GM12878 (cell line): ENCODE measurements around the gene COL18A1. TPM values are rescaled to one million over a fixed set of nuclear protein-coding genes. Genes with fewer than 3 reads are reported as not detected.

ENCODE experiments used
- ATAC-seq: fragments of 200-7000 bp; cut with Tn5 transposase; 3 replicates; pipeline ENCODE4 v1.9.1; 2020; ENCODE audit warnings: mild to moderate bottlenecking, moderate library complexity
- BruUV-seq: library from RNA; stranded (reverse); fragments of 400-500 nt; replicated peaks from 2 replicates; lab custom pipeline; 2021; lab: Mats Ljungman, UMichigan
- CTCF ChIA-PET: fragments of 300-600 bp; sonication (Branson Sonifier 250); formaldehyde crosslinking; extraction: SDS; loops from one replicate; lab custom pipeline; 2021; ENCODE audit warnings: inconsistent platforms; lab: Yijun Ruan, JAX
- POLR2A ChIA-PET: fragments of 350-600 bp; formaldehyde crosslinking; extraction: SDS; loops from one replicate; lab custom pipeline; 2021; ENCODE audit warnings: inconsistent platforms; lab: Charles Lee
- RAD21 ChIA-PET: fragments of 300-600 bp; sonication (Branson Sonifier 250); formaldehyde crosslinking; loops from one replicate; lab custom pipeline; 2023; ENCODE audit warnings: antibody characterized with exemption; ENCODE audit not compliant: unreplicated experiment; lab: Charles Lee
- SMC1A ChIA-PET: fragments of 300-600 bp; sonication (Branson Sonifier 250); formaldehyde crosslinking; loops from one replicate; lab custom pipeline; 2023; ENCODE audit not compliant: unreplicated experiment, uncharacterized antibody; lab: Charles Lee
- DNase-seq: peaks from one replicate; pipeline ENCODE4 v3.0.0-alpha.2; 2011; ENCODE audit warnings: low read depth, low spot score
- FAIRE-seq: peaks from 3 replicates; lab custom pipeline; 2011; peaks lifted over from hg19 to GRCh38; lab: Jason Lieb, UNC
- H2AFZ ChIP-seq: 2 replicates; pipeline ENCODE4 v1.6.0; 2011; ENCODE audit warnings: low read depth, low read length, control low read depth; ENCODE audit not compliant: control insufficient read depth
- H3K27ac ChIP-seq: 2 replicates; pipeline ENCODE4 v1.5.1; 2011; ENCODE audit warnings: control low read depth; ENCODE audit not compliant: control insufficient read depth, insufficient read depth
- H3K27me3 ChIP-seq, 2 experiments: replicated peaks in 1 of 2; 2 replicates each; pipeline versions ENCODE4 v1.6.0 to v1.6.1; 2011; ENCODE audit warnings: low read length in 1 of 2; ENCODE audit not compliant: control insufficient read depth in 2 of 2, insufficient read depth in 2 of 2
- H3K36me3 ChIP-seq, 2 experiments: 2 replicates each; pipeline ENCODE4 v1.5.1; 2011; ENCODE audit warnings: low read length in 1 of 2; ENCODE audit not compliant: control insufficient read depth in 2 of 2, insufficient read depth in 2 of 2
- H3K4me1 ChIP-seq: 2 replicates; pipeline ENCODE4 v1.6.1; 2011; ENCODE audit warnings: mild to moderate bottlenecking, low read length, moderate library complexity, mixed read lengths; ENCODE audit not compliant: control insufficient read depth, insufficient read depth
- H3K4me2 ChIP-seq: 2 replicates; pipeline ENCODE4 v1.6.0; 2011; ENCODE audit warnings: control low read depth; ENCODE audit not compliant: control insufficient read depth, insufficient read depth
- H3K4me3 ChIP-seq: fragments of 200-600 bp; sonication (generic); 2 replicates; pipeline ENCODE4 v1.5.1; 2016
- H3K79me2 ChIP-seq: 2 replicates; pipeline ENCODE4 v1.6.0; 2011; ENCODE audit warnings: low read length; ENCODE audit not compliant: control insufficient read depth, insufficient read depth
- H3K9ac ChIP-seq: 2 replicates; pipeline ENCODE4 v1.8.0; 2011; ENCODE audit warnings: low read length, control low read depth, mixed read lengths; ENCODE audit not compliant: control insufficient read depth, insufficient read depth
- H3K9me3 ChIP-seq: replicated peaks from 3 replicates; pipeline ENCODE4 v1.5.1; 2011; ENCODE audit warnings: mild to moderate bottlenecking, low read length; ENCODE audit not compliant: control insufficient read depth, insufficient read depth
- H4K20me1 ChIP-seq: 2 replicates; pipeline ENCODE4 v1.6.0; 2011; ENCODE audit not compliant: control insufficient read depth, insufficient read depth
- CHD2 ChIP-seq: IDR thresholded peaks from 2 replicates; pipeline ENCODE4 v1.6.1; 2011; ENCODE audit warnings: low read depth, low read length, improper control_type of control experiment, borderline replicate concordance
- FOXM1 ChIP-seq: IDR thresholded peaks from 2 replicates; pipeline ENCODE4 v1.6.1; 2012; ENCODE audit warnings: low read depth, mild to moderate bottlenecking, inconsistent platforms, low read length, moderate library complexity
- KDM1A ChIP-seq: fragments of 200-600 bp; sonication (generic); IDR thresholded peaks from 2 replicates; pipeline ENCODE4 v1.6.1; 2016; ENCODE audit warnings: borderline replicate concordance
- MYB ChIP-seq: fragments of 150-350 bp; IDR thresholded peaks from 2 replicates; pipeline ENCODE4 v1.6.1; 2014; ENCODE audit warnings: mild to moderate bottlenecking, low read depth, low read length, borderline replicate concordance
- RAD51 ChIP-seq: fragments of 450-650 bp; IDR thresholded peaks from 2 replicates; pipeline ENCODE4 v1.6.1; 2016; ENCODE audit warnings: moderate library complexity, mild to moderate bottlenecking, inconsistent platforms
- RBBP5 ChIP-seq: fragments of 200-600 bp; sonication (generic); conservative IDR thresholded peaks from 2 replicates; pipeline ENCODE4 v1.6.1; 2016
- RFX5 ChIP-seq: IDR thresholded peaks from 2 replicates; pipeline ENCODE4 v1.6.1; 2011; ENCODE audit warnings: low read depth, low read length, improper control_type of control experiment
- SMC3 ChIP-seq: IDR thresholded peaks from 2 replicates; pipeline ENCODE4 v1.6.1; 2011; ENCODE audit warnings: low read length, improper control_type of control experiment, borderline replicate concordance
- SREBF1 ChIP-seq: IDR thresholded peaks from 2 replicates; pipeline ENCODE4 v1.6.1; 2012; ENCODE audit warnings: mild to moderate bottlenecking, low read length
- SRF ChIP-seq, 2 experiments: IDR thresholded peaks; 2 replicates each; pipeline ENCODE4 v1.6.1; 2011; ENCODE audit warnings: low read depth in 2 of 2, low read length in 2 of 2, mild to moderate bottlenecking in 1 of 2, moderate library complexity in 1 of 2
- TARDBP ChIP-seq: IDR thresholded peaks from 2 replicates; pipeline ENCODE4 v1.6.1; 2016; ENCODE audit warnings: borderline replicate concordance
- TCF3 ChIP-seq: IDR thresholded peaks from 2 replicates; pipeline ENCODE4 v1.6.1; 2012; ENCODE audit warnings: low read depth, mild to moderate bottlenecking, low read length, borderline replicate concordance; ENCODE audit not compliant: insufficient read depth
- WGBS: methylation state at CpG from one replicate; pipeline ENCODE4 v1.1.6; 2016; ENCODE audit warnings: low lambda C conversion rate; ENCODE audit not compliant: insufficient replicate concordance, insufficient coverage; ENCODE audit errors: missing lambda C conversion rate; 5-methylcytosine and 5-hydroxymethylcytosine counted together
- in situ Hi-C: fragments of 300-500 bp; cut with MboI; formaldehyde crosslinking; loops from 9 replicates; pipeline ENCODE4 v1.14.3; 2018; ENCODE audit warnings: mixed read lengths
- intact Hi-C: fragments of 100-400 bp; cut with micrococcal nuclease; formaldehyde crosslinking; loops from one replicate; pipeline ENCODE4 v1.14.2; 2022; ENCODE audit not compliant: unreplicated experiment
- polyA plus RNA-seq, 11 experiments: library from polyadenylated mRNA; depleted of rRNA in 4 of 11; unstranded in 6 of 11; stranded (reverse) in 5 of 11; fragments of >200 nt; fragmentation: Nextera tagmentation in 4 of 11; fragmentation: Illumina TruSeq in 1 of 11; extraction: Ambion mirVana in 4 of 11; extraction: Trizol in 1 of 11; gene quantifications; 1 replicate in 1 of 11; 2 replicates in 10 of 11; pipeline versions ENCODE4 v1.2.1 to v1.2.3, GENCODE V29; 2011 to 2016; ENCODE audit warnings: inconsistent platforms in 2 of 11, missing spikeins in 2 of 11, low read depth in 1 of 11
- total RNA-seq, 4 experiments: library from RNA; depleted of rRNA in 3 of 4; stranded (reverse); fragments of >200 nt in 3 of 4; fragmentation: Illumina TruSeq in 1 of 4; extraction: Trizol in 1 of 4; gene quantifications; 2 replicates each; pipeline versions ENCODE4 v1.2.1 to v1.2.3, GENCODE V29; 2013 to 2021
- TF ChIP-seq, protein P1 (sequence below): fragments of 450-650 bp; IDR thresholded peaks from 2 replicates; pipeline ENCODE4 v1.6.1; 2018; ENCODE audit warnings: borderline replicate concordance, mild to moderate bottlenecking; ENCODE audit not compliant: partially characterized antibody
- TF ChIP-seq, protein P2 (sequence below): IDR thresholded peaks from 2 replicates; pipeline ENCODE4 v1.6.1; 2012; ENCODE audit warnings: mild to moderate bottlenecking, low read depth, low read length
- TF ChIP-seq, protein P3 (sequence below): IDR thresholded peaks from 2 replicates; pipeline ENCODE4 v1.6.1; 2012; ENCODE audit warnings: low read depth, low read length, improper control_type of control experiment
- TF ChIP-seq, protein P4 (sequence below): fragments of 450-650 bp; IDR thresholded peaks from 2 replicates; pipeline ENCODE4 v1.6.1; 2017; ENCODE audit warnings: antibody characterized with exemption, mild to moderate bottlenecking, moderate library complexity

Gene COL18A1
- total and polyA plus RNA-seq, 10 of the 15 experiments (the other 5 are each of a cell fraction or from before 2014, with no cell fraction given) = under 0.01 to 0.49 (median 0.09) TPM; not detected in 3

DNA sequence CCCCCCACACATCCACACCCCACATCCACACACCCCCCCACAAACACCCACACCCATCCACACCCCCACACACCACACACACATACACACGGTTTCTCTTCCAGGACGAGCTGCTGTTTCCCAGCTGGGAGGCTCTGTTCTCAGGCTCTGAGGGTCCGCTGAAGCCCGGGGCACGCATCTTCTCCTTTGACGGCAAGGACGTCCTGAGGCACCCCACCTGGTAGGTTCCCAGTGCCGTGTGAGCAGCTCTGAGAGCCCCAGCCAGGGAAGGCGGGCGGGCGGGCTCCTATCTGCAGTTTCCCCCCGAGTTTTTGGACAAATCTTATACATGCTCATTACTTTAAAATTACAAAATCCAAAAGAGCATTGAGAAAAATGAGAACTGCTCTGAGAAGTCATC lies 106.0 kb downstream of the COL18A1 start:
- ChIA-PET SMC1A (no interaction called here), CTCF (no interaction called here), POLR2A (no interaction called here), RAD21 (no interaction called here)
- Histone ChIP-seq H3K27me3 (no peaks in the 10 kb centered on the region), H3K9me3 (no peaks in the 10 kb centered on the region), H3K27ac (no peak overlapping the region), H3K36me3 (peaks cover 0 to 9% of the 10 kb centered on the region in 2 experiments; a peak in 2 of 4 replicates), H4K20me1 (no peaks in the 10 kb centered on the region), H3K4me3 (no peak overlapping the region), H3K4me1 (no peaks in the 10 kb centered on the region), H3K9ac (no peak overlapping the region), H2AFZ (no peak overlapping the region), H3K79me2 (no peaks in the 10 kb centered on the region), H3K4me2 (no peak overlapping the region)
- intact Hi-C loops (no loop called here), in situ Hi-C loops (no loop called here)
- no peak for DNase-seq
- ATAC-seq = no peak
- no peak for FAIRE-seq
- no TSS peak for BruUV-seq
- WGBS = 74% methylated on average over 12 of the region's 12 CpGs
- no peak for TF ChIP-seq FOXM1
- no peak for TF ChIP-seq MYB
- TF ChIP-seq SREBF1 = no peak
- TF ChIP-seq, protein P1, sequence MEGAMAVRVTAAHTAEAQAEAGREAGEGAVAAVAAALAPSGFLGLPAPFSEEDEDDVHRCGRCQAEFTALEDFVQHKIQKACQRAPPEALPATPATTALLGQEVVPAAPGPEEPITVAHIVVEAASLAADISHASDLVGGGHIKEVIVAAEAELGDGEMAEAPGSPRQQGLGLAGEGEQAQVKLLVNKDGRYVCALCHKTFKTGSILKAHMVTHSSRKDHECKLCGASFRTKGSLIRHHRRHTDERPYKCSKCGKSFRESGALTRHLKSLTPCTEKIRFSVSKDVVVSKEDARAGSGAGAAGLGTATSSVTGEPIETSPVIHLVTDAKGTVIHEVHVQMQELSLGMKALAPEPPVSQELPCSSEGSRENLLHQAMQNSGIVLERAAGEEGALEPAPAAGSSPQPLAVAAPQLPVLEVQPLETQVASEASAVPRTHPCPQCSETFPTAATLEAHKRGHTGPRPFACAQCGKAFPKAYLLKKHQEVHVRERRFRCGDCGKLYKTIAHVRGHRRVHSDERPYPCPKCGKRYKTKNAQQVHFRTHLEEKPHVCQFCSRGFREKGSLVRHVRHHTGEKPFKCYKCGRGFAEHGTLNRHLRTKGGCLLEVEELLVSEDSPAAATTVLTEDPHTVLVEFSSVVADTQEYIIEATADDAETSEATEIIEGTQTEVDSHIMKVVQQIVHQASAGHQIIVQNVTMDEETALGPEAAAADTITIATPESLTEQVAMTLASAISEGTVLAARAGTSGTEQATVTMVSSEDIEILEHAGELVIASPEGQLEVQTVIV = no peak
- no peak for TF ChIP-seq TARDBP
- TF ChIP-seq SMC3 = no peak
- no peak for TF ChIP-seq KDM1A
- TF ChIP-seq RBBP5 = no peak
- TF ChIP-seq, protein P2, sequence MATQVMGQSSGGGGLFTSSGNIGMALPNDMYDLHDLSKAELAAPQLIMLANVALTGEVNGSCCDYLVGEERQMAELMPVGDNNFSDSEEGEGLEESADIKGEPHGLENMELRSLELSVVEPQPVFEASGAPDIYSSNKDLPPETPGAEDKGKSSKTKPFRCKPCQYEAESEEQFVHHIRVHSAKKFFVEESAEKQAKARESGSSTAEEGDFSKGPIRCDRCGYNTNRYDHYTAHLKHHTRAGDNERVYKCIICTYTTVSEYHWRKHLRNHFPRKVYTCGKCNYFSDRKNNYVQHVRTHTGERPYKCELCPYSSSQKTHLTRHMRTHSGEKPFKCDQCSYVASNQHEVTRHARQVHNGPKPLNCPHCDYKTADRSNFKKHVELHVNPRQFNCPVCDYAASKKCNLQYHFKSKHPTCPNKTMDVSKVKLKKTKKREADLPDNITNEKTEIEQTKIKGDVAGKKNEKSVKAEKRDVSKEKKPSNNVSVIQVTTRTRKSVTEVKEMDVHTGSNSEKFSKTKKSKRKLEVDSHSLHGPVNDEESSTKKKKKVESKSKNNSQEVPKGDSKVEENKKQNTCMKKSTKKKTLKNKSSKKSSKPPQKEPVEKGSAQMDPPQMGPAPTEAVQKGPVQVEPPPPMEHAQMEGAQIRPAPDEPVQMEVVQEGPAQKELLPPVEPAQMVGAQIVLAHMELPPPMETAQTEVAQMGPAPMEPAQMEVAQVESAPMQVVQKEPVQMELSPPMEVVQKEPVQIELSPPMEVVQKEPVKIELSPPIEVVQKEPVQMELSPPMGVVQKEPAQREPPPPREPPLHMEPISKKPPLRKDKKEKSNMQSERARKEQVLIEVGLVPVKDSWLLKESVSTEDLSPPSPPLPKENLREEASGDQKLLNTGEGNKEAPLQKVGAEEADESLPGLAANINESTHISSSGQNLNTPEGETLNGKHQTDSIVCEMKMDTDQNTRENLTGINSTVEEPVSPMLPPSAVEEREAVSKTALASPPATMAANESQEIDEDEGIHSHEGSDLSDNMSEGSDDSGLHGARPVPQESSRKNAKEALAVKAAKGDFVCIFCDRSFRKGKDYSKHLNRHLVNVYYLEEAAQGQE = no peak
- TF ChIP-seq, protein P3, sequence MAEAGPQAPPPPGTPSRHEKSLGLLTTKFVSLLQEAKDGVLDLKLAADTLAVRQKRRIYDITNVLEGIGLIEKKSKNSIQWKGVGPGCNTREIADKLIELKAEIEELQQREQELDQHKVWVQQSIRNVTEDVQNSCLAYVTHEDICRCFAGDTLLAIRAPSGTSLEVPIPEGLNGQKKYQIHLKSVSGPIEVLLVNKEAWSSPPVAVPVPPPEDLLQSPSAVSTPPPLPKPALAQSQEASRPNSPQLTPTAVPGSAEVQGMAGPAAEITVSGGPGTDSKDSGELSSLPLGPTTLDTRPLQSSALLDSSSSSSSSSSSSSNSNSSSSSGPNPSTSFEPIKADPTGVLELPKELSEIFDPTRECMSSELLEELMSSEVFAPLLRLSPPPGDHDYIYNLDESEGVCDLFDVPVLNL = no peak
- TF ChIP-seq TCF3 = no peak
- TF ChIP-seq RAD51 = no peak
- TF ChIP-seq, protein P4, sequence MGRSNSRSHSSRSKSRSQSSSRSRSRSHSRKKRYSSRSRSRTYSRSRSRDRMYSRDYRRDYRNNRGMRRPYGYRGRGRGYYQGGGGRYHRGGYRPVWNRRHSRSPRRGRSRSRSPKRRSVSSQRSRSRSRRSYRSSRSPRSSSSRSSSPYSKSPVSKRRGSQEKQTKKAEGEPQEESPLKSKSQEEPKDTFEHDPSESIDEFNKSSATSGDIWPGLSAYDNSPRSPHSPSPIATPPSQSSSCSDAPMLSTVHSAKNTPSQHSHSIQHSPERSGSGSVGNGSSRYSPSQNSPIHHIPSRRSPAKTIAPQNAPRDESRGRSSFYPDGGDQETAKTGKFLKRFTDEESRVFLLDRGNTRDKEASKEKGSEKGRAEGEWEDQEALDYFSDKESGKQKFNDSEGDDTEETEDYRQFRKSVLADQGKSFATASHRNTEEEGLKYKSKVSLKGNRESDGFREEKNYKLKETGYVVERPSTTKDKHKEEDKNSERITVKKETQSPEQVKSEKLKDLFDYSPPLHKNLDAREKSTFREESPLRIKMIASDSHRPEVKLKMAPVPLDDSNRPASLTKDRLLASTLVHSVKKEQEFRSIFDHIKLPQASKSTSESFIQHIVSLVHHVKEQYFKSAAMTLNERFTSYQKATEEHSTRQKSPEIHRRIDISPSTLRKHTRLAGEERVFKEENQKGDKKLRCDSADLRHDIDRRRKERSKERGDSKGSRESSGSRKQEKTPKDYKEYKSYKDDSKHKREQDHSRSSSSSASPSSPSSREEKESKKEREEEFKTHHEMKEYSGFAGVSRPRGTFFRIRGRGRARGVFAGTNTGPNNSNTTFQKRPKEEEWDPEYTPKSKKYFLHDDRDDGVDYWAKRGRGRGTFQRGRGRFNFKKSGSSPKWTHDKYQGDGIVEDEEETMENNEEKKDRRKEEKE = no peak
- no peak for TF ChIP-seq RFX5
- no peak for TF ChIP-seq SRF (IDR thresholded peaks at IDR 0.05; ENCODE audit: low read depth in 2 of 2, low read length in 2 of 2)
- TF ChIP-seq CHD2 = no peak
